GM13977 (cell line): ENCODE data around the gene PCDHGA7.
"Not testable (repeated sequence)": the region's sequence is repeated elsewhere in the genome, so short reads cannot be mapped to it uniquely, and the experiment has no call there.

Experiments
- DNase-seq: peaks from one replicate; pipeline ENCODE4 v3.0.0; 2012; ENCODE audit warnings: low spot score
- in situ Hi-C: fragments of 300-500 bp; cut with MboI; formaldehyde crosslinking; loops from one replicate; pipeline ENCODE4 v1.12.0; 2022; ENCODE audit warnings: low sequenced_read_pairs, low pct_unique_long_range_greater_than_20kb, mixed read lengths, inconsistent platforms; ENCODE audit not compliant: unreplicated experiment
- TF ChIP-seq, protein P1 (sequence below): IDR thresholded peaks from 2 replicates; pipeline ENCODE4 v1.5.1; 2012; ENCODE audit warnings: mild to moderate bottlenecking, control low read depth; ENCODE audit not compliant: insufficient read depth; ENCODE audit errors: extremely low read depth, missing control alignments

PCDHGA7 gene

DNA sequence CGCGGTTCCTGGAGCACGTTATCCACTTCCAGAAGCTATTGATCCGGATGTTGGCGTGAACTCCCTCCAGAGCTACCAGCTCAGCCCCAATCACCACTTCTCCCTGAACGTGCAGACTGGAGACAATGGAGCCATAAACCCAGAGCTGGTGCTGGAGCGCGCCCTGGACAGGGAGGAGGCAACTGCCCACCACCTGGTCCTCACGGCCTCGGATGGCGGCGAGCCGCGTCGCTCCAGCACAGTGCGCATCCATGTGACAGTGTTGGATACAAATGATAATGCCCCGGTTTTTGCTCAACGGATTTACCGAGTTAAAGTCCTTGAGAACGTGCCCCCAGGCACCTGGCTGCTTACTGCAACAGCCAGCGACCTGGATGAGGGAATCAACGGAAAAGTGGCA, 20.8 kb downstream of the PCDHGA7 start:
- TF ChIP-seq, protein P1, sequence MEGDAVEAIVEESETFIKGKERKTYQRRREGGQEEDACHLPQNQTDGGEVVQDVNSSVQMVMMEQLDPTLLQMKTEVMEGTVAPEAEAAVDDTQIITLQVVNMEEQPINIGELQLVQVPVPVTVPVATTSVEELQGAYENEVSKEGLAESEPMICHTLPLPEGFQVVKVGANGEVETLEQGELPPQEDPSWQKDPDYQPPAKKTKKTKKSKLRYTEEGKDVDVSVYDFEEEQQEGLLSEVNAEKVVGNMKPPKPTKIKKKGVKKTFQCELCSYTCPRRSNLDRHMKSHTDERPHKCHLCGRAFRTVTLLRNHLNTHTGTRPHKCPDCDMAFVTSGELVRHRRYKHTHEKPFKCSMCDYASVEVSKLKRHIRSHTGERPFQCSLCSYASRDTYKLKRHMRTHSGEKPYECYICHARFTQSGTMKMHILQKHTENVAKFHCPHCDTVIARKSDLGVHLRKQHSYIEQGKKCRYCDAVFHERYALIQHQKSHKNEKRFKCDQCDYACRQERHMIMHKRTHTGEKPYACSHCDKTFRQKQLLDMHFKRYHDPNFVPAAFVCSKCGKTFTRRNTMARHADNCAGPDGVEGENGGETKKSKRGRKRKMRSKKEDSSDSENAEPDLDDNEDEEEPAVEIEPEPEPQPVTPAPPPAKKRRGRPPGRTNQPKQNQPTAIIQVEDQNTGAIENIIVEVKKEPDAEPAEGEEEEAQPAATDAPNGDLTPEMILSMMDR, result no peak
- in situ Hi-C loops, result no loop called here
- no peak for DNase-seq

DNA sequence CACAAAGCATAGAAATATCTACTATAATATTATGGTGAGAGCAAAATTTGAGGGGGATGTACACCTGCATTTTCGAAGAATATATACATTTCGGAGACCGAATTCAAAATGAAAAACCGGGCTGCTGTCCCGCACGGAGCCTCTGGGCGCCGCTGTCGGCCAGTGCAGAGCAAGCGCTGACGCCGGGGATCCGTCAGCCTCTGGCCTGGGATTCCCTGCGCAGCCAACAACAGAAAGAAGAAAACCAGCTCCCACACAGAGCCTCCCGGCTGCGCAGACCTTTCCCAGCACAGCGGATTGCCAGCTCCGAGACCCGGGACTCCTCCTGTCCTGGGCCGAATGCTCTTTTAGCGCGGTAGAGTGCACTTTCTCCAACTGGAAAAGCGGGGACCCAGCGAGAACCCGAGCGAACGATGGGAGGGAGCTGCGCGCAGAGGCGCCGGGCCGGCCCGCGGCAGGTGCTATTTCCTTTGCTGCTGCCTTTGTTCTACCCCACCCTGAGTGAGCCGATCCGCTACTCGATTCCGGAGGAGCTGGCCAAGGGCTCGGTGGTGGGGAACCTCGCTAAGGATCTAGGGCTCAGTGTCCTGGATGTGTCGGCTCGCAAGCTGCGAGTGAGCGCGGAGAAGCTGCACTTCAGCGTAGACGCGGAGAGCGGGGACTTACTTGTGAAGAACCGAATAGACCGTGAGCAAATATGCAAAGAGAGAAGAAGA, 25.4 kb downstream of the PCDHGA7 start, which contains the start of gene PCDHGB6:
Gene PCDHGB6, plus strand, starts transcription at position 232 of the 716 bp plus-strand sequence. Its CDS starts 182 bp downstream, at position 414.
- in situ Hi-C loops, result not testable (repeated sequence)
- peak; percentile 68 for DNase-seq
- TF ChIP-seq, protein P1, result peak; percentile 66

DNA sequence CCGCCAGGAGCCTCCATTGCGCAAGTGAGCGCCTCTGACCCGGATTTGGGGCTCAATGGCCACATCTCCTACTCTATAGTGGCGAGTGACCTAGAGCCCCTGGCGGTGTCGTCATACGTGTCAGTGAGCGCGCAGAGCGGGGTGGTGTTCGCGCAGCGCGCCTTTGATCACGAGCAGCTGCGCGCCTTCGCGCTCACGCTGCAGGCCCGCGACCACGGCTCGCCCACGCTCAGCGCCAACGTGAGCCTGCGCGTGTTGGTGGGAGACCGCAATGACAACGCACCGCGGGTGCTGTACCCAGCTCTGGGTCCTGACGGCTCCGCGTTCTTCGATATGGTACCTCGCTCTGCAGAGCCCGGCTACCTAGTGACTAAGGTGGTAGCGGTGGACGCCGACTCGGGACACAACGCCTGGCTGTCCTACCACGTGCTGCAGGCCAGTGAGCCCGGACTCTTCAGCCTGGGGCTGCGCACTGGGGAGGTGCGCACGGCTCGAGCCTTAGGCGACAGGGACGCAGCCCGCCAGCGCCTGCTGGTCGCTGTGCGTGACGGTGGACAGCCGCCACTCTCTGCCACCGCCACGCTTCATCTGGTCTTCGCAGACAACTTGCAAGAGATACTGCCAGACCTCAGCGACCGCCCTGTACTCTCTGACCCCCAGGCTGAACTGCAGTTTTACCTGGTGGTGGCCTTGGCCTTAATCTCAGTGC, 27.2 kb downstream of the PCDHGA7 start:
- DNase-seq, result no peak
- TF ChIP-seq, protein P1, result no peak
- in situ Hi-C loops, result no loop called here

DNA sequence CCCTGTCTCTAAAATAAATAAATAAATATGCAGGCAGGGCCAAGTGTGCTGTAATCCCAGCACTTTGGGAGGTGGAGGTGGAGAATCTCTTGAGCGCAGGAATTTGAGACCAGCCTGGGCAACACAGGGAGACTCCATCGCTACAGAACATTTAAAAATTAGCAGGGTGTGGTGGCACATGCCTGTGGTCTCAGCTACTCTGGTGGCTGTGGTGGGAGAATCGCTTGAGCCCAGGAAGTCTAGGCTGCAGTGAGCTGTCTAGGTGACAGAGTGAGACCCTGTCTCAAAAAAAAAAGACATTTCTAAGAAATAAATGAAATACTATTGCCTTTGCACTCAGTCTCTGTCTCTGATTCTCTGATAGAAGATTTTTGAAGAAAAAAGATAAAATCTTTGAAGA, 29.0 kb downstream of the PCDHGA7 start:
- TF ChIP-seq, protein P1, result no peak
- no peak for DNase-seq
- in situ Hi-C loops, result no loop called here

DNA sequence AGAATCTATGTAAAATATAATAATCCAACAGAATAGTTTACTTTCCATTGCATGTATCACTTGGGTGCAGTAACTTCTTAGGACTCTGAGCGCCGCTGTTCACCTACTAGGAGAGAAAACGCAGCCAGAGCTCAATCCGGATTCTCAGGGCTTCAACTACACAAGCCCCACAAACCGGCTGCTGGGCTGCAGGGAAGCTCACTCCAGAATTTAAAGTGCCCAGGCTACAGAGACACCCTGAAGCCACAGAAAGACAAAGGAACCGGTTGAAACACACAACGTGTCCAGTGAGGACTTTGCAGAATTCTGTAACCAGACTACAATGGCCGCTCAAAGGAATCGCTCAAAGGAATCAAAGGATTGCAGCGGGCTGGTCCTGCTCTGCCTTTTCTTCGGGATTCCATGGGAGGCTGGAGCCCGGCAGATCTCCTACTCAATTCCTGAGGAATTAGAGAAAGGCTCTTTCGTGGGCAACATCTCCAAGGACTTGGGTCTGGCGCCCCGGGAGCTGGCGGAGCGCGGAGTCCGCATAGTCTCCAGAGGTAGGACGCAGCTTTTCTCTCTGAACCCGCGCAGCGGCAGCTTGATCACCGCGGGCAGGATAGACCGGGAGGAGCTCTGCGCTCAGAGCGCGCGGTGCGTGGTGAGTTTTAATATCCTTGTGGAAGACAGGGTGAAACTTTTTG, 30.5 kb downstream of the PCDHGA7 start, which contains the start of gene PCDHGA10:
Gene PCDHGA10, plus strand, starts transcription at position 134 of the 686 bp plus-strand sequence. Its CDS starts 189 bp downstream, at position 323.
- TF ChIP-seq, protein P1, result peak; percentile 80
- in situ Hi-C loops, result no loop called here
- peak; percentile 86 for DNase-seq

DNA sequence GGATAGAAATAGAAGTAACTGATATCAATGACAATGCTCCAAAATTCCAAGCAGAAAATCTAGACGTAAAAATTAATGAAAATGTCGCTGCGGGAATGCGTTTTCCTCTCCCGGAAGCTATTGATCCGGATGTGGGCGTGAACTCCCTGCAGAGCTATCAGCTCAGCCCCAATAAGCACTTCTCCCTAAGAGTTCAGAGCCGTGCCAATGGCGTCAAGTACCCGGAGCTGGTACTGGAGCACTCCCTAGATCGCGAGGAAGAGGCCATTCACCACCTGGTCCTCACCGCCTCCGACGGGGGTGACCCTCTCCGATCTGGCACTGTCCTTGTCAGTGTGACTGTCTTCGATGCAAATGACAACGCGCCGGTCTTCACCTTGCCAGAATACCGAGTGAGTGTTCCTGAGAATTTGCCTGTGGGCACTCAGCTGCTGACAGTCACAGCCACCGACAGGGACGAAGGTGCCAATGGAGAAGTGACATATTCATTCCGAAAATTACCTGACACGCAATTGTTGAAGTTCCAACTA, 31.1 kb downstream of the PCDHGA7 start:
- in situ Hi-C loops, result no loop called here
- no peak for DNase-seq
- TF ChIP-seq, protein P1, result no peak

DNA sequence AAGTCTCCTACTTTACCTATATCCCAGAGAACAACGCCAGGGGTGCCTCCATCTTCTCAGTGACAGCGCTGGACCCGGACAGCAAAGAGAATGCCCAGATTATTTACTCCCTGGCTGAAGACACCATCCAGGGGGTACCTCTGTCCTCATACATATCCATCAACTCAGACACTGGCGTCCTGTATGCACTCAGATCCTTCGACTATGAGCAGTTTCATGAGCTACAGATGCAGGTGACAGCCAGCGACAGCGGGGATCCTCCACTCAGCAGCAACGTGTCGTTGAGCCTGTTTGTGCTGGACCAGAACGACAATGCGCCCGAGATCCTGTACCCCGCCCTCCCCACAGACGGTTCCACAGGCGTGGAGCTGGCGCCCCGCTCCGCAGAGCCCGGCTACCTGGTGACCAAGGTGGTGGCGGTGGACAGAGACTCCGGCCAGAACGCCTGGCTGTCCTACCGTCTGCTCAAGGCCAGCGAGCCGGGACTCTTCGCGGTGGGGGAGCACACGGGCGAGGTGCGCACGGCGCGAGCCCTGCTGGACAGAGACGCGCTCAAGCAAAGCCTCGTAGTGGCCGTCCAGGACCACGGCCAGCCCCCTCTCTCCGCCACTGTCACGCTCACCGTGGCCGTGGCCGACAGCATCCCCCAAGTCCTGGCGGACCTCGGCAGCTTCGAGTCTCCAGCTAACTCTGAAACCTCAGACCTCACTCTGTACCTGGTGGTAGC, 32.2 kb downstream of the PCDHGA7 start:
- not testable (repeated sequence) for DNase-seq
- in situ Hi-C loops, result loop anchor here (5.0 kb wide), 1 partner anchor 148 kb away; no protein-coding TSS in a partner anchor

DNA sequence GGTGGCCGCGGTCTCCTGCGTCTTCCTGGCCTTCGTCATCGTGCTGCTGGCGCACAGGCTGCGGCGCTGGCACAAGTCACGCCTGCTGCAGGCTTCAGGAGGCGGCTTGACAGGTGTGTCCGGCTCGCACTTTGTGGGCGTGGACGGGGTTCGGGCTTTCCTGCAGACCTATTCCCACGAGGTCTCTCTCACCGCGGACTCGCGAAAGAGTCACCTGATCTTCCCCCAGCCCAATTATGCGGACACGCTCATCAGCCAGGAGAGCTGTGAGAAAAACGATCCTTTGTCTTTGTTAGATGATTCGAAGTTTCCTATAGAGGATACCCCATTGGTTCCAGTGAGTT, 32.7 kb downstream of the PCDHGA7 start:
- DNase-seq, result not testable (repeated sequence)
- in situ Hi-C loops, result loop anchor here (5.0 kb wide), 1 partner anchor 147 kb away; no protein-coding TSS in a partner anchor
